Type B pancreatic cell (in vitro differentiated cells): Measurements from ENCODE around the gene NT5C2. TPM values are rescaled to one million over a fixed set of nuclear protein-coding genes. Genes with fewer than 3 reads are reported as not detected.

Source experiments
- DNase-seq: peaks from one replicate; pipeline ENCODE4 v3.0.0; 2021; ENCODE audit warnings: mixed read lengths; ENCODE audit not compliant: unreplicated experiment; ENCODE audit errors: extremely low spot score
- H3K27ac Mint-ChIP-seq: 2 replicates; pipeline ENCODE4 v1.8.0; 2021; ENCODE audit warnings: mild to moderate bottlenecking, mixed read lengths
- H3K27me3 Mint-ChIP-seq: 2 replicates; pipeline ENCODE4 v1.8.0; 2021; ENCODE audit warnings: mixed read lengths
- H3K36me3 Mint-ChIP-seq: 2 replicates; pipeline ENCODE4 v1.8.0; 2021; ENCODE audit warnings: mixed read lengths
- H3K4me1 Mint-ChIP-seq: one replicate; pipeline ENCODE4 v1.8.0; 2021; ENCODE audit warnings: mixed read lengths; ENCODE audit not compliant: unreplicated experiment
- H3K4me3 Mint-ChIP-seq: 2 replicates; pipeline ENCODE4 v1.8.0; 2021; ENCODE audit warnings: mild to moderate bottlenecking, mixed read lengths
- H3K9me3 Mint-ChIP-seq: 2 replicates; pipeline ENCODE4 v1.8.0; 2021; ENCODE audit warnings: mixed read lengths
- CTCF ChIP-seq: fragments of 200-600 bp; sonication (generic); conservative IDR thresholded peaks from 2 replicates; pipeline ENCODE4 v1.5.0; 2021; ENCODE audit warnings: antibody characterized with exemption, mild to moderate bottlenecking
- total RNA-seq: library from RNA; stranded (reverse); gene quantifications from 2 replicates; pipeline ENCODE4 v1.2.1, GENCODE V29; 2021; ENCODE audit warnings: low replicate concordance

The NT5C2 gene
- total RNA-seq, 1 donor from 2014 or later, result 96.5 TPM

DNA sequence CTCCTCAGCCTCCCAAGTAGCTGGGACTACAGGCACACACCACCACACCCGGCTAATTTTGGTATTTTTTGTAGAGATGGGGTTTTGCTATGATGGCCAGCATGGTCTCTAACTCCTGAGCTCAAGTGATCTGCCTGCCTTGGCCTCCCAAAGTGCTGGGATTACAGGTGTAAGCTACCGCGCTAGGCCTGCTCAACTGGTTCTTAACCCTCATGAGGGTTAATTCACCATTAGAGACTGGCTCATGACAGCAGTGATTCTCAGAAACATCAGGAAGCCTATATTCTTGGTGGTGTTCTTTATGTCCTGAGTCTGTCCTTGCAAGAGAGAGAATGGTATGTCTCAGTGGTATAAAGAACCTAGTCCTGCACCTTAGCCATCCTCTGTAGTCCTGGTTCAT, 10.4 kb upstream of the NT5C2 start:
- Mint-ChIP-seq H3K4me3 (no peak overlapping the region), H3K27me3 (no peaks in the 10 kb centered on the region), H3K27ac (no peak overlapping the region), H3K4me1 (peaks cover 24% of the 10 kb centered on the region), H3K36me3 (no peaks in the 10 kb centered on the region), H3K9me3 (no peaks in the 10 kb centered on the region)
- DNase-seq, result no peak
- no peak for TF ChIP-seq CTCF

DNA sequence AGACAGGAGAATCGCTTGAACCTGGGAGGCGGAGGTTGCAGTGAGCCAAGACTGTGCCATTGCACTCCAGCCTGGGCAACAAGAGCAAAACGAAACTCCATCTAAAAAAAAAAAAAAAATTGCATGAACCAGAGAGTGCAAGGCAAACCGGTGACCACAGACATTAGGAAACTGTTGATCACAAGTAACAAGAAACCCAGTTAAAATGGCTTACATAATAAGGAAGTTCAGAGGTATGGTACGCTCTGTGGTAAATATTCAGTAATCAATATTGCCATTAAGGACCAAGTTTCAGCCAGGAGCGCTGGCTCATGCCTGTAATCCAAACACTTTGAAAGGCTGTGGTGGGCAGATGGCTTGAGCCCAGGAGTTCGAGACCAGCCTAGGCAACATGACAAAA, 9.2 kb upstream of the NT5C2 start:
- Mint-ChIP-seq H3K4me3 (no peak overlapping the region), H3K27me3 (no peaks in the 10 kb centered on the region), H3K27ac (no peak overlapping the region), H3K4me1 (peaks cover 24% of the 10 kb centered on the region), H3K36me3 (no peaks in the 10 kb centered on the region), H3K9me3 (no peaks in the 10 kb centered on the region)
- DNase-seq, result no peak
- no peak for TF ChIP-seq CTCF

DNA sequence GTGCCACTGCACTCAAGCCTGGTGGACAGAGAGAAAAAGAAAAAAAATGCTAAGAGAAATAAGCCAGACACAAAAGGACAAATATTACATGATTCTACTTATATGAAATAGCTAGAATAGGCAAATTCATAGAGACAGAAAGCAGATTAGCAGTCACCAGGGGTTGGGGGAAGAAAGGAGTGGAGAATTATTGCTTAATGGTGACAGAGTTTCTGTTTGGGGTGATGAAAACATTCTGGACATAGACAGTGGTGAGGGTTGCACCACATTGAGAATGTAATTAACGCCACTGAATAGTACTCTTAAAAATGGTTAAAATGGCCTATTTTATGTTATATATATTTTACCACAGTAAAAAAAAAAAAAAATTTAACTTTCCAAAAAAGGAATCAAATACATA, 6.4 kb upstream of the NT5C2 start:
- no peaks in the 10 kb centered on the region for H3K27me3 Mint-ChIP-seq
- no peaks in the 10 kb centered on the region for H3K4me1 Mint-ChIP-seq
- no peaks in the 10 kb centered on the region for H3K36me3 Mint-ChIP-seq
- no peak for TF ChIP-seq CTCF
- no peak for DNase-seq
- H3K27ac Mint-ChIP-seq, result no peak overlapping the region
- H3K9me3 Mint-ChIP-seq, result no peaks in the 10 kb centered on the region
- H3K4me3 Mint-ChIP-seq, result no peak overlapping the region

- Mint-ChIP-seq H3K9me3 (no peaks in the 10 kb centered on the region), H3K4me3 (no peak overlapping the region), H3K36me3 (no peaks in the 10 kb centered on the region), H3K4me1 (peaks cover 6% of the 10 kb centered on the region), H3K27ac (no peak overlapping the region), H3K27me3 (no peaks in the 10 kb centered on the region)
- DNase-seq, result no peak
- TF ChIP-seq CTCF, result no peak
Observed at GRCh38 chr10:103198648-103199047, 5.6 kb upstream of the NT5C2 start.

- H3K9me3 Mint-ChIP-seq, result no peaks in the 10 kb centered on the region
- no peaks in the 10 kb centered on the region for H3K27me3 Mint-ChIP-seq
- no peak overlapping the region for H3K4me3 Mint-ChIP-seq
- H3K36me3 Mint-ChIP-seq, result no peaks in the 10 kb centered on the region
- TF ChIP-seq CTCF, result no peak
- DNase-seq, result no peak
- no peak overlapping the region for H3K27ac Mint-ChIP-seq
- H3K4me1 Mint-ChIP-seq, result peaks cover 8% of the 10 kb centered on the region
Observed at GRCh38 chr10:103197903-103198302, 4.8 kb upstream of the NT5C2 start.

GRCh38 chr10:103197174-103197573, 4.1 kb upstream of the NT5C2 start:
- no peaks in the 10 kb centered on the region for H3K27me3 Mint-ChIP-seq
- no peak for TF ChIP-seq CTCF
- no peak for DNase-seq
- H3K4me1 Mint-ChIP-seq, result peaks cover 8% of the 10 kb centered on the region
- H3K27ac Mint-ChIP-seq, result no peak overlapping the region
- no peaks in the 10 kb centered on the region for H3K9me3 Mint-ChIP-seq
- no peak overlapping the region for H3K4me3 Mint-ChIP-seq
- no peaks in the 10 kb centered on the region for H3K36me3 Mint-ChIP-seq
